ENCODE results near the gene AOPEP.
"Not testable (repeated sequence)": the region's sequence is repeated elsewhere in the genome, so short reads cannot be mapped to it uniquely, and the experiment has no call there.

AOPEP gene

GRCh38 chr9:94952565-94953373 lies 226.3 kb downstream of the AOPEP start:
- DNase-seq = no peak
- in situ Hi-C loops (cut with MboI; ENCODE audit: low pct_unique_long_range_greater_than_20kb, low sequenced_read_pairs) = no loop called here

- no peak for DNase-seq
- in situ Hi-C loops (cut with MboI; ENCODE audit: low pct_unique_long_range_greater_than_20kb, low sequenced_read_pairs) = no loop called here
These were observed 230.2 kb downstream of the AOPEP start for GRCh38 chr9:94956731-94957130.

- in situ Hi-C loops (cut with MboI; ENCODE audit: low pct_unique_long_range_greater_than_20kb, low sequenced_read_pairs) = no loop called here
- no peak for DNase-seq
These were observed 234.5 kb downstream of the AOPEP start for GRCh38 chr9:94960964-94961363.

GRCh38 chr9:94961870-94962269 lies 235.4 kb downstream of the AOPEP start:
- in situ Hi-C loops (cut with MboI; ENCODE audit: low pct_unique_long_range_greater_than_20kb, low sequenced_read_pairs) = no loop called here

GRCh38 chr9:94965631-94966030 lies 239.1 kb downstream of the AOPEP start:
- in situ Hi-C loops (cut with MboI; ENCODE audit: low pct_unique_long_range_greater_than_20kb, low sequenced_read_pairs) = not testable (repeated sequence)

More at GRCh38 chr9:94961870-94962269, 235.4 kb downstream of the AOPEP start:
- no peak for DNase-seq

GRCh38 chr9:94966046-94966445 lies 239.5 kb downstream of the AOPEP start:
- in situ Hi-C loops (cut with MboI; ENCODE audit: low pct_unique_long_range_greater_than_20kb, low sequenced_read_pairs) = not testable (repeated sequence)

More at GRCh38 chr9:94965631-94966030, 239.1 kb downstream of the AOPEP start:
- DNase-seq = not testable (repeated sequence)

GRCh38 chr9:94967482-94967881 lies 241.0 kb downstream of the AOPEP start:
- no peak for DNase-seq
- in situ Hi-C loops (cut with MboI; ENCODE audit: low pct_unique_long_range_greater_than_20kb, low sequenced_read_pairs) = no loop called here

More at GRCh38 chr9:94966046-94966445, 239.5 kb downstream of the AOPEP start:
- not testable (repeated sequence) for DNase-seq

- in situ Hi-C loops (cut with MboI; ENCODE audit: low pct_unique_long_range_greater_than_20kb, low sequenced_read_pairs) = no loop called here
- DNase-seq = no peak
These were observed 245.1 kb downstream of the AOPEP start for GRCh38 chr9:94971378-94972131.

GRCh38 chr9:94973451-94973941 lies 247.0 kb downstream of the AOPEP start:
- in situ Hi-C loops (cut with MboI; ENCODE audit: low pct_unique_long_range_greater_than_20kb, low sequenced_read_pairs) = no loop called here
- no peak for DNase-seq

GRCh38 chr9:94974154-94974879 lies 247.8 kb downstream of the AOPEP start:
- in situ Hi-C loops (cut with MboI; ENCODE audit: low pct_unique_long_range_greater_than_20kb, low sequenced_read_pairs) = no loop called here
- no peak for DNase-seq

- no peak for DNase-seq
- in situ Hi-C loops (cut with MboI; ENCODE audit: low pct_unique_long_range_greater_than_20kb, low sequenced_read_pairs) = no loop called here
These were observed 249.0 kb downstream of the AOPEP start for GRCh38 chr9:94975480-94975879.

GRCh38 chr9:94976077-94976476 lies 249.6 kb downstream of the AOPEP start:
- in situ Hi-C loops (cut with MboI; ENCODE audit: low pct_unique_long_range_greater_than_20kb, low sequenced_read_pairs) = no loop called here
- DNase-seq = no peak

GRCh38 chr9:94977416-94977815 lies 250.9 kb downstream of the AOPEP start:
- in situ Hi-C loops (cut with MboI; ENCODE audit: low pct_unique_long_range_greater_than_20kb, low sequenced_read_pairs) = no loop called here
- DNase-seq = no peak

- no peak for DNase-seq
- in situ Hi-C loops (cut with MboI; ENCODE audit: low pct_unique_long_range_greater_than_20kb, low sequenced_read_pairs) = no loop called here
These were observed 253.5 kb downstream of the AOPEP start for GRCh38 chr9:94979904-94980507.

- in situ Hi-C loops (cut with MboI; ENCODE audit: low pct_unique_long_range_greater_than_20kb, low sequenced_read_pairs) = no loop called here
- DNase-seq = no peak
These were observed 254.6 kb downstream of the AOPEP start for GRCh38 chr9:94980947-94981722.

- in situ Hi-C loops (cut with MboI; ENCODE audit: low pct_unique_long_range_greater_than_20kb, low sequenced_read_pairs) = no loop called here
- DNase-seq = no peak
These were observed 255.2 kb downstream of the AOPEP start for GRCh38 chr9:94981723-94982090.

- in situ Hi-C loops (cut with MboI; ENCODE audit: low pct_unique_long_range_greater_than_20kb, low sequenced_read_pairs) = no loop called here
- DNase-seq = no peak
These were observed 255.7 kb downstream of the AOPEP start for GRCh38 chr9:94982211-94982610.

GRCh38 chr9:94983552-94983951 lies 257.1 kb downstream of the AOPEP start:
- in situ Hi-C loops (cut with MboI; ENCODE audit: low pct_unique_long_range_greater_than_20kb, low sequenced_read_pairs) = no loop called here

More at GRCh38 chr9:94983552-94983951, 257.1 kb downstream of the AOPEP start:
- no peak for DNase-seq
